Measurements from ENCODE around the gene LOXL3. TPM values are rescaled to one million over a fixed set of nuclear protein-coding genes. Genes with fewer than 3 reads are reported as not detected.

Gene LOXL3
- total RNA-seq, 1 donor from 2014 or later, result 17.6 TPM

DNA sequence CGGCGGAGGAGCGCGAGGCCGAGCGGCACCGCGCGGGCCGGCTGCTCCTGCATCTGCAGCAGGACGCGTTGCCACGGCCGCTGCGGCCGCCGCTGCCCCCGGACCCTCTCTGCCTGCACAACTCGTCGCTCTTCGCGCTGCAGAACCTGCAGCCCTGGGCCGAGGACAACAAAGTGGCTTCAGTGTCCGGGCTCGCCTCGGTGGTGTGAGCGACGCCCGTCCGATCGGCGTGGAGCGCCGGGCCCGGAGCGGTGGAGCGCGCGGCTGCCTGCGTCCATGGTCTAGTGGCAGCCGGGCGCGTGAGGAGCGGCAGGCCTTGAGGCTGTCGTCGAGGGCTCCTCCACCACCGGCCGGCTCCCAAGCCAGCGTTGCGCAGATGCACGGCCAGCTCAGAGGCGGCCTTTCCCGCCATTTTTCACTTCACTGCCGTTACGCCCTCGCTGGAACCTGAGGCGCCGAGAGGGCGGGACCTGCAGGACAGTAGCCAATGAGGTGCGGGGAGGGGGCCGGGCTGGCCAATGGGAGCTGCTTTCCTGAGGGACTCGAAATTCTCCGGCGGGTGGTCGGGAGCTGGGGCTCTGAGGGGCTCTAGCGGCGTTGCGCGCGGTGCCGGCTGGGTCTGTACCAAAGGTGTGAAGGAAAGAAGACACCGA is 37.6 kb downstream of the LOXL3 start:
- no peak overlapping the region for H3K4me3 ChIP-seq (ENCODE audit: insufficient read depth, low read depth, low read length)
- no peak overlapping the region for H3K27ac ChIP-seq (ENCODE audit: low read depth, low read length)
- H3K27me3 Mint-ChIP-seq (ENCODE audit: low read depth, unreplicated experiment), result peaks cover 76% of the 10 kb centered on the region
- no peaks in the 10 kb centered on the region for H3K4me1 Mint-ChIP-seq (ENCODE audit: low read depth, unreplicated experiment)
- FAIRE-seq, result no peak
- no peak for DNase-seq (ENCODE audit: low read depth)
- H3K4me1 ChIP-seq (ENCODE audit: insufficient read depth, low read length), result peaks cover 10% of the 10 kb centered on the region
- peak overlapping the region; percentile 63 for H2AFZ ChIP-seq (ENCODE audit: low read depth, low read length)
- no peaks in the 10 kb centered on the region for H3K36me3 ChIP-seq (ENCODE audit: insufficient read depth, low read length)
- no peak overlapping the region for H3K9ac ChIP-seq (ENCODE audit: low read length)
- peaks cover 91% of the 10 kb centered on the region for H3K27me3 ChIP-seq (ENCODE audit: insufficient read depth, low read length)
- no peaks in the 10 kb centered on the region for H3K9me3 ChIP-seq (ENCODE audit: insufficient read depth, low read depth, low read length)
- no peaks in the 10 kb centered on the region for H3K79me2 ChIP-seq (ENCODE audit: insufficient read depth, low read length)
- peaks cover 6% of the 10 kb centered on the region for H4K20me1 ChIP-seq (ENCODE audit: insufficient read depth, low read length)
- TF ChIP-seq EZH2 (IDR thresholded peaks at IDR 0.05; ENCODE audit: insufficient read depth, low read length), result peak; percentile 82
- TF ChIP-seq, protein P1, sequence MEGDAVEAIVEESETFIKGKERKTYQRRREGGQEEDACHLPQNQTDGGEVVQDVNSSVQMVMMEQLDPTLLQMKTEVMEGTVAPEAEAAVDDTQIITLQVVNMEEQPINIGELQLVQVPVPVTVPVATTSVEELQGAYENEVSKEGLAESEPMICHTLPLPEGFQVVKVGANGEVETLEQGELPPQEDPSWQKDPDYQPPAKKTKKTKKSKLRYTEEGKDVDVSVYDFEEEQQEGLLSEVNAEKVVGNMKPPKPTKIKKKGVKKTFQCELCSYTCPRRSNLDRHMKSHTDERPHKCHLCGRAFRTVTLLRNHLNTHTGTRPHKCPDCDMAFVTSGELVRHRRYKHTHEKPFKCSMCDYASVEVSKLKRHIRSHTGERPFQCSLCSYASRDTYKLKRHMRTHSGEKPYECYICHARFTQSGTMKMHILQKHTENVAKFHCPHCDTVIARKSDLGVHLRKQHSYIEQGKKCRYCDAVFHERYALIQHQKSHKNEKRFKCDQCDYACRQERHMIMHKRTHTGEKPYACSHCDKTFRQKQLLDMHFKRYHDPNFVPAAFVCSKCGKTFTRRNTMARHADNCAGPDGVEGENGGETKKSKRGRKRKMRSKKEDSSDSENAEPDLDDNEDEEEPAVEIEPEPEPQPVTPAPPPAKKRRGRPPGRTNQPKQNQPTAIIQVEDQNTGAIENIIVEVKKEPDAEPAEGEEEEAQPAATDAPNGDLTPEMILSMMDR (IDR thresholded peaks at IDR 0.05; ENCODE audit: insufficient read depth, low read depth, low read length), result no peak
- H3K9me3 Mint-ChIP-seq (ENCODE audit: unreplicated experiment), result peaks cover 8% of the 10 kb centered on the region
- H3K4me3 Mint-ChIP-seq (ENCODE audit: unreplicated experiment), result no peak overlapping the region
- peak overlapping the region; percentile 51 for H3K4me2 ChIP-seq (ENCODE audit: low read length)
- H3K27ac Mint-ChIP-seq (ENCODE audit: unreplicated experiment), result no peak overlapping the region
- no peaks in the 10 kb centered on the region for H3K36me3 Mint-ChIP-seq (ENCODE audit: low read depth, unreplicated experiment)

DNA sequence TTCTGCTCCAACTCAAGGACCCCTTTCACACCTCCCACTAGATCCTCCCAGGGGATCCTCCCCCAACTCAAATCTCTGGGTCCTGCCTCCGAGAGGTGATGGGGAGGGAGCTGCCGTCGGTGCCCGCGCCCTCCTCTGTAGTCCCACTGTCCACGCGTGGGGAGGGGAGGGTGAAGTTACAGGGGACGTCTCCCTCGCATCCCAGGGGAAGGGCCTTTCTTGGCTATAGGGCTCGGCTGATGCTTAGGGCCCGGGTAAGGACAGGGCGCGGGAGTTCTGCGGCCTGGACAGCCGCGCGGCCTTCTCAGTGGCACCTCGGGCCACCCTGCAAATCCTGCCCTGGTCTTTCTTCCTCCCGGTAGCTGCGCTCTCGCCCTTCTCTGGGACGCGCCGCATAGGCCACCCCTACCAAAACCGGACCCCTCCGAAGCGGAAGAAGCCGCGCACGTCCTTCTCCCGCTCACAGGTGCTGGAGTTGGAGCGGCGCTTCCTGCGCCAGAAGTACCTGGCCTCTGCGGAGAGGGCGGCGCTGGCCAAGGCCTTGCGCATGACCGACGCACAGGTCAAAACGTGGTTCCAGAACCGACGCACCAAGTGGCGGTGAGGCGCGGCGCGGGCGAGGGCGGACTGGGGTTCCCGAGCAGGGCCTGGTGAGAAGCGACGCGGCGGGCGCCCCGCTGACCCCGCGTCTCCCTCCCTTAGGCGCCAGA is 38.3 kb downstream of the LOXL3 start:
- Histone ChIP-seq H2AFZ (ENCODE audit: low read depth, low read length) (peak overlapping the region; percentile 63), H3K9ac (ENCODE audit: low read length) (no peak overlapping the region), H4K20me1 (ENCODE audit: insufficient read depth, low read length) (peaks cover 6% of the 10 kb centered on the region), H3K36me3 (ENCODE audit: insufficient read depth, low read length) (no peaks in the 10 kb centered on the region), H3K9me3 (ENCODE audit: insufficient read depth, low read depth, low read length) (no peaks in the 10 kb centered on the region), H3K4me1 (ENCODE audit: insufficient read depth, low read length) (peaks cover 11% of the 10 kb centered on the region), H3K4me2 (ENCODE audit: low read length) (peak overlapping the region; percentile 51), H3K4me3 (ENCODE audit: insufficient read depth, low read depth, low read length) (no peak overlapping the region), H3K79me2 (ENCODE audit: insufficient read depth, low read length) (no peaks in the 10 kb centered on the region), H3K27ac (ENCODE audit: low read depth, low read length) (no peak overlapping the region), H3K27me3 (ENCODE audit: insufficient read depth, low read length) (peaks cover 91% of the 10 kb centered on the region)
- Mint-ChIP-seq H3K36me3 (ENCODE audit: low read depth, unreplicated experiment) (no peaks in the 10 kb centered on the region), H3K4me1 (ENCODE audit: low read depth, unreplicated experiment) (no peaks in the 10 kb centered on the region), H3K27me3 (ENCODE audit: low read depth, unreplicated experiment) (peaks cover 80% of the 10 kb centered on the region), H3K27ac (ENCODE audit: unreplicated experiment) (no peak overlapping the region), H3K4me3 (ENCODE audit: unreplicated experiment) (no peak overlapping the region), H3K9me3 (ENCODE audit: unreplicated experiment) (peaks cover 8% of the 10 kb centered on the region)
- TF ChIP-seq EZH2 (IDR thresholded peaks at IDR 0.05; ENCODE audit: insufficient read depth, low read length), result peak; percentile 96
- TF ChIP-seq, protein P1 (IDR thresholded peaks at IDR 0.05; ENCODE audit: insufficient read depth, low read depth, low read length), result no peak
- no peak for FAIRE-seq
- no peak for DNase-seq (ENCODE audit: low read depth)

Measured in astrocyte (in vitro differentiated cells and primary cell).